H1 (cell line): Measurements from ENCODE around the gene WDR59. TPM values are rescaled to one million over a fixed set of nuclear protein-coding genes. Genes with fewer than 3 reads are reported as not detected.

Experiments
- BCL11A ChIP-seq, 2 experiments: IDR thresholded peaks; one replicate each; pipeline ENCODE4 v1.6.1; 2011; ENCODE audit warnings: low read depth in 2 of 2, low read length in 2 of 2, mild to moderate bottlenecking in 2 of 2
- CHD2 ChIP-seq: IDR thresholded peaks from 2 replicates; pipeline ENCODE4 v1.6.1; 2012; ENCODE audit warnings: low read length, improper control_type of control experiment
- CTCF ChIP-seq, 3 experiments: IDR thresholded peaks; 1 replicate in 2 of 3; 2 replicates in 1 of 3; pipeline versions ENCODE4 v1.5.1 to v1.6.1; 2011; ENCODE audit warnings: low read length in 3 of 3, mild to moderate bottlenecking in 3 of 3, inconsistent platforms in 2 of 3, low read depth in 1 of 3, moderate library complexity in 1 of 3; ENCODE audit not compliant: insufficient read depth in 1 of 3; ENCODE audit errors: control extremely low read depth in 1 of 3
- KDM5A ChIP-seq: fragments of 200-600 bp; IDR thresholded peaks from 2 replicates; pipeline ENCODE4 v1.7.1; 2012; ENCODE audit warnings: mild to moderate bottlenecking, low read length, inconsistent platforms, mixed read lengths
- NRF1 ChIP-seq: IDR thresholded peaks from 2 replicates; pipeline ENCODE4 v1.6.1; 2011; ENCODE audit warnings: mild to moderate bottlenecking, low read depth, low read length, improper control_type of control experiment
- POU5F1 ChIP-seq: IDR thresholded peaks from 2 replicates; pipeline ENCODE4 v1.6.1; 2011; ENCODE audit warnings: low read depth, mild to moderate bottlenecking, low read length, moderate library complexity
- RXRA ChIP-seq: IDR thresholded peaks from 2 replicates; pipeline ENCODE4 v1.6.1; 2011; ENCODE audit warnings: low read depth, mild to moderate bottlenecking, low read length, moderate library complexity; ENCODE audit not compliant: insufficient read depth
- SIX5 ChIP-seq: IDR thresholded peaks from 2 replicates; pipeline ENCODE4 v1.6.1; 2011; ENCODE audit warnings: mild to moderate bottlenecking, low read depth, low read length
- TEAD4 ChIP-seq: IDR thresholded peaks from 2 replicates; pipeline ENCODE4 v1.6.1; 2012; ENCODE audit warnings: low read depth, low read length, inconsistent platforms, mixed read lengths
- polyA plus RNA-seq, 7 experiments: library from polyadenylated mRNA; depleted of rRNA in 3 of 7; stranded (reverse) in 5 of 7; unstranded in 2 of 7; fragments of >200 nt in 5 of 7; fragments of 200-250 nt in 2 of 7; gene quantifications; 1 replicate in 5 of 7; 2 replicates in 1 of 7; 4 replicates in 1 of 7; pipeline versions ENCODE4 v1.2.1 to v1.2.3, GENCODE V29; 2011 to 2013; ENCODE audit warnings: missing spikeins in 2 of 7, mixed read lengths in 2 of 7
- total RNA-seq: library from RNA; stranded (reverse); fragmentation: NEBNext Ultra II Directional; extraction: Animal tissue kit (Norgen Biotek cat#: 25700); gene quantifications from 2 replicates; pipeline ENCODE4 v1.2.1, GENCODE V29; 2021
- TF ChIP-seq, protein P1 (sequence below): fragments of 300-600 bp; sonication (generic); IDR thresholded peaks from 2 replicates; pipeline ENCODE4 v1.7.1; 2012; ENCODE audit warnings: low read length, moderate library complexity, mild to moderate bottlenecking, inconsistent platforms; ENCODE audit not compliant: insufficient replicate concordance

WDR59 gene
- total and polyA plus RNA-seq, 2 of the 8 experiments (the other 6 are each of a cell fraction or from before 2014, with no cell fraction given), result 84.2 to 124 TPM

- TF ChIP-seq, protein P1, sequence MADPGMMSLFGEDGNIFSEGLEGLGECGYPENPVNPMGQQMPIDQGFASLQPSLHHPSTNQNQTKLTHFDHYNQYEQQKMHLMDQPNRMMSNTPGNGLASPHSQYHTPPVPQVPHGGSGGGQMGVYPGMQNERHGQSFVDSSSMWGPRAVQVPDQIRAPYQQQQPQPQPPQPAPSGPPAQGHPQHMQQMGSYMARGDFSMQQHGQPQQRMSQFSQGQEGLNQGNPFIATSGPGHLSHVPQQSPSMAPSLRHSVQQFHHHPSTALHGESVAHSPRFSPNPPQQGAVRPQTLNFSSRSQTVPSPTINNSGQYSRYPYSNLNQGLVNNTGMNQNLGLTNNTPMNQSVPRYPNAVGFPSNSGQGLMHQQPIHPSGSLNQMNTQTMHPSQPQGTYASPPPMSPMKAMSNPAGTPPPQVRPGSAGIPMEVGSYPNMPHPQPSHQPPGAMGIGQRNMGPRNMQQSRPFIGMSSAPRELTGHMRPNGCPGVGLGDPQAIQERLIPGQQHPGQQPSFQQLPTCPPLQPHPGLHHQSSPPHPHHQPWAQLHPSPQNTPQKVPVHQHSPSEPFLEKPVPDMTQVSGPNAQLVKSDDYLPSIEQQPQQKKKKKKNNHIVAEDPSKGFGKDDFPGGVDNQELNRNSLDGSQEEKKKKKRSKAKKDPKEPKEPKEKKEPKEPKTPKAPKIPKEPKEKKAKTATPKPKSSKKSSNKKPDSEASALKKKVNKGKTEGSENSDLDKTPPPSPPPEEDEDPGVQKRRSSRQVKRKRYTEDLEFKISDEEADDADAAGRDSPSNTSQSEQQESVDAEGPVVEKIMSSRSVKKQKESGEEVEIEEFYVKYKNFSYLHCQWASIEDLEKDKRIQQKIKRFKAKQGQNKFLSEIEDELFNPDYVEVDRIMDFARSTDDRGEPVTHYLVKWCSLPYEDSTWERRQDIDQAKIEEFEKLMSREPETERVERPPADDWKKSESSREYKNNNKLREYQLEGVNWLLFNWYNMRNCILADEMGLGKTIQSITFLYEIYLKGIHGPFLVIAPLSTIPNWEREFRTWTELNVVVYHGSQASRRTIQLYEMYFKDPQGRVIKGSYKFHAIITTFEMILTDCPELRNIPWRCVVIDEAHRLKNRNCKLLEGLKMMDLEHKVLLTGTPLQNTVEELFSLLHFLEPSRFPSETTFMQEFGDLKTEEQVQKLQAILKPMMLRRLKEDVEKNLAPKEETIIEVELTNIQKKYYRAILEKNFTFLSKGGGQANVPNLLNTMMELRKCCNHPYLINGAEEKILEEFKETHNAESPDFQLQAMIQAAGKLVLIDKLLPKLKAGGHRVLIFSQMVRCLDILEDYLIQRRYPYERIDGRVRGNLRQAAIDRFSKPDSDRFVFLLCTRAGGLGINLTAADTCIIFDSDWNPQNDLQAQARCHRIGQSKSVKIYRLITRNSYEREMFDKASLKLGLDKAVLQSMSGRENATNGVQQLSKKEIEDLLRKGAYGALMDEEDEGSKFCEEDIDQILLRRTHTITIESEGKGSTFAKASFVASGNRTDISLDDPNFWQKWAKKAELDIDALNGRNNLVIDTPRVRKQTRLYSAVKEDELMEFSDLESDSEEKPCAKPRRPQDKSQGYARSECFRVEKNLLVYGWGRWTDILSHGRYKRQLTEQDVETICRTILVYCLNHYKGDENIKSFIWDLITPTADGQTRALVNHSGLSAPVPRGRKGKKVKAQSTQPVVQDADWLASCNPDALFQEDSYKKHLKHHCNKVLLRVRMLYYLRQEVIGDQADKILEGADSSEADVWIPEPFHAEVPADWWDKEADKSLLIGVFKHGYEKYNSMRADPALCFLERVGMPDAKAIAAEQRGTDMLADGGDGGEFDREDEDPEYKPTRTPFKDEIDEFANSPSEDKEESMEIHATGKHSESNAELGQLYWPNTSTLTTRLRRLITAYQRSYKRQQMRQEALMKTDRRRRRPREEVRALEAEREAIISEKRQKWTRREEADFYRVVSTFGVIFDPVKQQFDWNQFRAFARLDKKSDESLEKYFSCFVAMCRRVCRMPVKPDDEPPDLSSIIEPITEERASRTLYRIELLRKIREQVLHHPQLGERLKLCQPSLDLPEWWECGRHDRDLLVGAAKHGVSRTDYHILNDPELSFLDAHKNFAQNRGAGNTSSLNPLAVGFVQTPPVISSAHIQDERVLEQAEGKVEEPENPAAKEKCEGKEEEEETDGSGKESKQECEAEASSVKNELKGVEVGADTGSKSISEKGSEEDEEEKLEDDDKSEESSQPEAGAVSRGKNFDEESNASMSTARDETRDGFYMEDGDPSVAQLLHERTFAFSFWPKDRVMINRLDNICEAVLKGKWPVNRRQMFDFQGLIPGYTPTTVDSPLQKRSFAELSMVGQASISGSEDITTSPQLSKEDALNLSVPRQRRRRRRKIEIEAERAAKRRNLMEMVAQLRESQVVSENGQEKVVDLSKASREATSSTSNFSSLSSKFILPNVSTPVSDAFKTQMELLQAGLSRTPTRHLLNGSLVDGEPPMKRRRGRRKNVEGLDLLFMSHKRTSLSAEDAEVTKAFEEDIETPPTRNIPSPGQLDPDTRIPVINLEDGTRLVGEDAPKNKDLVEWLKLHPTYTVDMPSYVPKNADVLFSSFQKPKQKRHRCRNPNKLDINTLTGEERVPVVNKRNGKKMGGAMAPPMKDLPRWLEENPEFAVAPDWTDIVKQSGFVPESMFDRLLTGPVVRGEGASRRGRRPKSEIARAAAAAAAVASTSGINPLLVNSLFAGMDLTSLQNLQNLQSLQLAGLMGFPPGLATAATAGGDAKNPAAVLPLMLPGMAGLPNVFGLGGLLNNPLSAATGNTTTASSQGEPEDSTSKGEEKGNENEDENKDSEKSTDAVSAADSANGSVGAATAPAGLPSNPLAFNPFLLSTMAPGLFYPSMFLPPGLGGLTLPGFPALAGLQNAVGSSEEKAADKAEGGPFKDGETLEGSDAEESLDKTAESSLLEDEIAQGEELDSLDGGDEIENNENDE, result no peak
- TF ChIP-seq POU5F1 (no peak), RXRA (no peak), KDM5A (no peak), NRF1 (no peak), CHD2 (no peak), BCL11A (IDR thresholded peaks at IDR 0.05; ENCODE audit: low read depth in 2 of 2, low read length in 2 of 2) (no peak), SIX5 (no peak), CTCF (IDR thresholded peaks at IDR 0.05; ENCODE audit: control extremely low read depth in 1 of 3, insufficient read depth in 1 of 3, low read depth in 1 of 3, low read length in 3 of 3) (no peak), TEAD4 (no peak)
These were observed 132.4 kb downstream of the WDR59 start (continued) for GRCh38 chr16:74852500-74852875.
